ENCODE measurements around the gene CLECL1. TPM values are rescaled to one million over a fixed set of nuclear protein-coding genes. Genes with fewer than 3 reads are reported as not detected.

Gene CLECL1
- total and polyA plus RNA-seq, 2 of the 8 experiments (the other 6 are each of a cell fraction or from before 2014, with no cell fraction given): not detected

- peak; percentile 7 for FAIRE-seq
- ChIA-PET CTCF (ENCODE audit: partially characterized antibody) (interaction anchor here (0.7 to 15.3 kb wide), 7 partner anchors 9 to 1039 kb away, joined by 3 to 278 read pairs (median 4); no protein-coding TSS in a partner anchor), POLR2A (ENCODE audit: partially characterized antibody) (no interaction called here)
- H3K9me3 ChIP-seq (ENCODE audit: insufficient read depth in 2 of 2, low read depth in 1 of 2, low read length in 1 of 2): no peaks in the 10 kb centered on the region
- TF ChIP-seq CHD1 (IDR thresholded peaks at IDR 0.05; ENCODE audit: low read depth, low read length): no peak
- no peak overlapping the region for H2BK15ac ChIP-seq (ENCODE audit: low read length)
- H3K23me2 ChIP-seq (ENCODE audit: low read depth, low read length): no peaks in the 10 kb centered on the region
- no peaks in the 10 kb centered on the region for H3K79me2 ChIP-seq (ENCODE audit: control insufficient read depth in 1 of 2, insufficient read depth in 2 of 2, low read length in 2 of 2)
- H3K23ac ChIP-seq (ENCODE audit: insufficient read length): no peak overlapping the region
- no peaks in the 10 kb centered on the region for H3K36me3 ChIP-seq (ENCODE audit: control insufficient read depth in 2 of 4, insufficient read depth in 4 of 4, low read length in 3 of 4)
- H3K18ac ChIP-seq (ENCODE audit: extremely low read depth, low read length): no peak overlapping the region
- H2BK12ac ChIP-seq (ENCODE audit: low read depth, low read length): no peak overlapping the region
- no peak overlapping the region for H2BK5ac ChIP-seq (ENCODE audit: low read depth, low read length)
- 86% methylated on average over 3 of the region's 3 CpGs; no CpG with 5 or more reads in 1 of the 2 experiments for WGBS, 2 experiments (ENCODE audit: extremely low coverage in 1 of 2, insufficient coverage in 1 of 2, insufficient read length in 1 of 2, insufficient replicate concordance in 2 of 2, low coverage in 1 of 2, low lambda C conversion rate in 2 of 2, missing lambda C conversion rate in 1 of 2)
- H3K56ac ChIP-seq (replicated peaks; ENCODE audit: insufficient read length, low read depth, low read length): no peak overlapping the region
- no peak overlapping the region for H3K4ac ChIP-seq (replicated peaks; ENCODE audit: insufficient read length, low read depth, low read length)
- no peak overlapping the region for H4K8ac ChIP-seq (ENCODE audit: extremely low read depth, insufficient read depth, low read length)
- H3K9ac ChIP-seq (replicated peaks in 1 of 4; ENCODE audit: extremely low read depth in 1 of 4, low read depth in 3 of 4, low read length in 3 of 4): no peak overlapping the region
- H3K4me2 ChIP-seq (ENCODE audit: insufficient read depth in 1 of 2, low read depth in 2 of 2, low read length in 2 of 2): no peak overlapping the region
- no peak overlapping the region for H2AK5ac ChIP-seq (ENCODE audit: low read depth, low read length)
- H3K79me1 ChIP-seq (ENCODE audit: low read depth, low read length): no peaks in the 10 kb centered on the region
- H2BK120ac ChIP-seq (replicated peaks; ENCODE audit: low read depth, low read length): no peak overlapping the region
- no peak overlapping the region for H2BK20ac ChIP-seq (ENCODE audit: low read length)
- DNase-seq (ENCODE audit: low read depth in 1 of 2, low spot score in 2 of 2): no peak
- H3K27me3 ChIP-seq (replicated peaks in 1 of 4; ENCODE audit: control insufficient read depth in 3 of 4, extremely low read depth in 1 of 4, insufficient read depth in 3 of 4, low read length in 3 of 4): no peaks in the 10 kb centered on the region
- H2AFZ ChIP-seq (ENCODE audit: low read length): no peak overlapping the region
- H3K4me1 ChIP-seq (replicated peaks in 1 of 4; ENCODE audit: control insufficient read depth in 3 of 4, insufficient read depth in 4 of 4, low read length in 3 of 4): peaks cover 0 to under 1% (median 0%) of the 10 kb centered on the region in 4 experiments; a peak in 1 of 7 replicates
- no peaks in the 10 kb centered on the region for H4K20me1 ChIP-seq (replicated peaks in 1 of 2; ENCODE audit: control insufficient read depth in 1 of 2, insufficient read depth in 2 of 2, low read length in 2 of 2)
- H4K91ac ChIP-seq (replicated peaks; ENCODE audit: insufficient read length, low read length): no peak overlapping the region
- H3K4me3 ChIP-seq (ENCODE audit: extremely low read depth in 1 of 4, insufficient read depth in 2 of 4, low read depth in 3 of 4, low read length in 4 of 4): no peak overlapping the region
- H4K5ac ChIP-seq (ENCODE audit: insufficient read length, low read depth, low read length): no peak overlapping the region
- H3K14ac ChIP-seq (ENCODE audit: insufficient read length): no peak overlapping the region
- no peak overlapping the region for H3K27ac ChIP-seq (ENCODE audit: low read depth, low read length)
Measured at GRCh38 chr12:9745199-9745598, 12.3 kb upstream of the CLECL1 start.
